Suprapubic skin (tissue), 4 donors: ENCODE results near the gene EXD1. TPM values are rescaled to one million over a fixed set of nuclear protein-coding genes. Genes with fewer than 3 reads are reported as not detected.

Experiments
- DNase-seq, 2 donors: peaks; one replicate each; pipeline ENCODE4 v3.0.0-alpha.2; 2019; ENCODE audit warnings: low spot score in 2 of 2
- H3K27ac ChIP-seq: fragments of 200-600 bp; sonication (generic); one replicate; pipeline ENCODE4 v1.5.1; 2019
- H3K27me3 ChIP-seq: fragments of 200-600 bp; sonication (generic); one replicate; pipeline ENCODE4 v1.5.1; 2019
- H3K36me3 ChIP-seq: fragments of 200-600 bp; sonication (generic); one replicate; pipeline ENCODE4 v1.5.1; 2019
- H3K4me1 ChIP-seq: fragments of 200-600 bp; sonication (generic); one replicate; pipeline ENCODE4 v1.5.1; 2019
- H3K4me3 ChIP-seq: fragments of 200-600 bp; sonication (generic); one replicate; pipeline ENCODE4 v1.5.1; 2019; ENCODE audit warnings: mild to moderate bottlenecking
- H3K9me3 ChIP-seq: fragments of 200-600 bp; sonication (generic); one replicate; pipeline ENCODE4 v1.5.1; 2019
- EP300 ChIP-seq: sonication (generic); formaldehyde crosslinking; IDR thresholded peaks from one replicate; pipeline ENCODE4 v1.6.1; 2017; ENCODE audit warnings: antibody characterized with exemption
- POLR2A ChIP-seq, 2 donors: fragments of 450-650 bp; IDR thresholded peaks; one replicate each; pipeline ENCODE4 v1.6.1; 2017; ENCODE audit warnings: antibody characterized with exemption in 2 of 2, mild to moderate bottlenecking in 2 of 2, moderate library complexity in 2 of 2
- POLR2AphosphoS5 ChIP-seq, 3 donors: sonication (generic); formaldehyde crosslinking; IDR thresholded peaks; one replicate each; pipeline ENCODE4 v1.6.1; 2017; ENCODE audit warnings: antibody characterized with exemption in 3 of 3
- WGBS: methylation state at CpG from one replicate; pipeline ENCODE4 v1.1.5; 2018; 5-methylcytosine and 5-hydroxymethylcytosine counted together
- total RNA-seq, 4 donors: library from RNA; depleted of rRNA; stranded (reverse); fragments of >200 nt; gene quantifications; one replicate each; pipeline ENCODE4 v1.1.0, GENCODE V29; 2016
- TF ChIP-seq, protein P1 (sequence below), 2 donors: fragments of 200-600 bp in 1 of 2; fragments of 450-650 bp in 1 of 2; sonication (generic) in 1 of 2; IDR thresholded peaks; one replicate each; pipeline ENCODE4 v1.5.1; 2016 to 2019; ENCODE audit warnings: antibody characterized with exemption in 2 of 2, mild to moderate bottlenecking in 1 of 2, moderate library complexity in 1 of 2

Gene EXD1
- total RNA-seq, 4 donors from 2014 or later: 0.32 TPM; not detected in 3

DNA sequence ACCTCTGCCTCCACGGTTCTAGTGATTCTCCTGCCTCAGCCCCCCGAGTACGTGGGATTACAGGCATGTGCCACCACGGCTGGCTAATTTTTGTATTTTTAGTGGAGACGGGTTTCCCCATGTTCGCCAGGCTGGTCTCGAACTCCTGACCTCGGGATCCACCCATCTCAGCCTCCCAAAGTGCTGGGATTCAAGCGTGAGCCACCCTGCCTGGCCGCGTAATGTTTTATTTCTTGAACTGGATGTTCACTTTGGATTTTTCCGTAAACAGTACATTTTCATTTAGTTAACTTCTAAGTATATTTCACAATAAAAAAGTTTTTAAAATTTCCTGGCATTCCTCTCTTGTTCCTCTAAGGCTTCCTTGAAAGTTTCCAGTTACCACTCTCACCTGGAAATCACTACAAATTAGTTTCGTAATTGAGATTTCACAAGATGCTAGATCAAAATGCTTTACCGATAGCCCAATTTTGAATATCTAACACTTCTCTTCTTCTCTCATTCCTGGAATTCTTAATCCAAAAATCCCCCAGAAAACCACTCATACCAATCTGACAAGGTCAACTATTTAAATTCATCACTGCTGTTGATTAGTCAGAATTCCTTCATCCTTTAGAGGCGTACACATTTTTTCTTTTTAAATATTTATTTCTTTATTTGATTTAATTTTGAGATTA lies 69.8 kb downstream of the EXD1 start:
- Histone ChIP-seq H3K9me3 (no peaks in the 10 kb centered on the region), H3K36me3 (no peaks in the 10 kb centered on the region), H3K4me1 (no peaks in the 10 kb centered on the region), H3K4me3 (no peak overlapping the region), H3K27me3 (no peaks in the 10 kb centered on the region), H3K27ac (no peak overlapping the region)
- 86% methylated on average over 15 of the region's 15 CpGs for WGBS
- DNase-seq: no peak
- TF ChIP-seq EP300: no peak
- TF ChIP-seq, protein P1, sequence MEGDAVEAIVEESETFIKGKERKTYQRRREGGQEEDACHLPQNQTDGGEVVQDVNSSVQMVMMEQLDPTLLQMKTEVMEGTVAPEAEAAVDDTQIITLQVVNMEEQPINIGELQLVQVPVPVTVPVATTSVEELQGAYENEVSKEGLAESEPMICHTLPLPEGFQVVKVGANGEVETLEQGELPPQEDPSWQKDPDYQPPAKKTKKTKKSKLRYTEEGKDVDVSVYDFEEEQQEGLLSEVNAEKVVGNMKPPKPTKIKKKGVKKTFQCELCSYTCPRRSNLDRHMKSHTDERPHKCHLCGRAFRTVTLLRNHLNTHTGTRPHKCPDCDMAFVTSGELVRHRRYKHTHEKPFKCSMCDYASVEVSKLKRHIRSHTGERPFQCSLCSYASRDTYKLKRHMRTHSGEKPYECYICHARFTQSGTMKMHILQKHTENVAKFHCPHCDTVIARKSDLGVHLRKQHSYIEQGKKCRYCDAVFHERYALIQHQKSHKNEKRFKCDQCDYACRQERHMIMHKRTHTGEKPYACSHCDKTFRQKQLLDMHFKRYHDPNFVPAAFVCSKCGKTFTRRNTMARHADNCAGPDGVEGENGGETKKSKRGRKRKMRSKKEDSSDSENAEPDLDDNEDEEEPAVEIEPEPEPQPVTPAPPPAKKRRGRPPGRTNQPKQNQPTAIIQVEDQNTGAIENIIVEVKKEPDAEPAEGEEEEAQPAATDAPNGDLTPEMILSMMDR (IDR thresholded peaks at IDR 0.05): no peak
- TF ChIP-seq POLR2A (IDR thresholded peaks at IDR 0.05): no peak
- TF ChIP-seq POLR2AphosphoS5 (IDR thresholded peaks at IDR 0.05): no peak

DNA sequence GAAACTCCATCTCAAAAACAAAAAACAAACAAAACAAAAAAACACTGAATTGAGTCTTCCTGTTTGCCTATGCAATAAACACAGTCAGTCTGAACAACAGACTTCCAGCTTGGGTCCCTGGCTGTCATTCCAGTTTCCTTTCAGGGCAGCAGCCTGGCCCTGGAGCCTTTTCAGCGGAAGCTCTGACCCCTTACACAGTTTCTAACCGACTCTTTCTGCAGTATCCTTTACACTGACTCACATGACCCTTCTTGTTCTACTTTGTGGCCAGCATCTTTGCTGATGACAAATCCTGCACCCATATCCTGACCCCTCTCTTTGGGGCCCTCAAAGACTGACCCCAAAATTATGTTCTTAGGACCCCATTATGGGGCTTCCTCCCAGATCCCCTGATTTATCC lies 76.1 kb downstream of the EXD1 start:
- TF ChIP-seq POLR2AphosphoS5 (IDR thresholded peaks at IDR 0.05) (no peak), EP300 (no peak), POLR2A (IDR thresholded peaks at IDR 0.05) (no peak)
- TF ChIP-seq, protein P1 (IDR thresholded peaks at IDR 0.05): no peak
- H3K4me1 ChIP-seq: peaks cover 10% of the 10 kb centered on the region
- no peaks in the 10 kb centered on the region for H3K36me3 ChIP-seq
- H3K4me3 ChIP-seq: no peak overlapping the region
- WGBS: 81% methylated on average over 2 of the region's 2 CpGs
- H3K27me3 ChIP-seq: no peaks in the 10 kb centered on the region
- no peaks in the 10 kb centered on the region for H3K9me3 ChIP-seq
- H3K27ac ChIP-seq: no peak overlapping the region
- no peak for DNase-seq

DNA sequence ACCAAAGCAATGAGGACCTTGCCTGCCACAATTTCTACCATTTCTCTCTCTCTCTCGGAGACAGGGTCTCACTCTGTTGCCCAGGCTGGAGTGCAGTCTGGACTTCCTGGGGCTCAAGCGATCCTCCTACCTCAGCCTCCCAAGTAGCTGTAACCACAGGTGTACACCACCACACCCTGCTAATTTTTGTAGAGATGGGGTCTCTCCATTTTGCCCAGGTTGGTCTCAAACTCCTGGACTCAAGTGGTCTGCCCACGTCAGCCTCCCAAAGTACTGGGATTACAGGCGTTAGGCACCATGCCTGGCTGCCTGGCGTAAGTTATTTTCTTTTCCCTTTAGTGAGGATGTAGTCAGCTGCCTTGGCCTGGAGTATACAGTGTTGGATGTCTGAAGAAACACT lies 76.8 kb downstream of the EXD1 start:
- TF ChIP-seq, protein P1 (IDR thresholded peaks at IDR 0.05): no peak
- TF ChIP-seq POLR2A (IDR thresholded peaks at IDR 0.05) (no peak), EP300 (no peak), POLR2AphosphoS5 (IDR thresholded peaks at IDR 0.05) (no peak)

DNA sequence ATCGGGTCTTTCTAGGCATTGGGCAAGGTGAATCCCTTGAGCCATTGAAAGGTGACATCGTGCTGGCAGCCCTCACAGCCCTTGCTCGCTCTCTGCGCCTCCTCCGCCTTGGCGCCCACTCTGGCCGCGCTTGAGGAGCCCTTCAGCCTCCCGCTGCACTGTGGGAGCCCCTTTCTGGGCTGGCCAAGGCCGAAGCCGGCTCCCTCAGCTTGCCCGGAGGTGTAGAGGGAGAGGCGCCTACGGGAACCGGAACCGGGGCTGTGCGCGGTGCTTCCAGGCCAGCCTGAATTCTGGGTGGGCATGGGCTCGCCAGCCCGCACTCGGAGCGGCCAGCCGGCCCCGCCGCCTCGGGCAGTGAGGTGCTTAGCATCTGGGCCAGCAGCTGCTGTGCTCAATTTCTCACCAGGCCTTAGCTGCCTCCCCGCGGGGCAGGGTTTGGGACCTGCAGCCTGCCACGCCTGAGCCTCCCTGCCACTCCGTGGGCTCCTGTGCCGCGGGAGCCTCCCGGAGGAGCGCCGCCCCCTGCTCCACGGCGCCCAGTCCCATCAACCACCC lies 79.0 kb downstream of the EXD1 start:
- H3K4me1 ChIP-seq: peaks cover 12% of the 10 kb centered on the region
- H3K4me3 ChIP-seq: no peak overlapping the region
- H3K27me3 ChIP-seq: no peaks in the 10 kb centered on the region
- 96% methylated on average over 20 of the region's 37 CpGs for WGBS
- DNase-seq: no peak
- no peaks in the 10 kb centered on the region for H3K9me3 ChIP-seq
- H3K27ac ChIP-seq: no peak overlapping the region
- TF ChIP-seq POLR2A (IDR thresholded peaks at IDR 0.05): no peak
- TF ChIP-seq EP300: no peak
- no peak for TF ChIP-seq POLR2AphosphoS5 (IDR thresholded peaks at IDR 0.05)
- TF ChIP-seq, protein P1 (IDR thresholded peaks at IDR 0.05): no peak
- no peaks in the 10 kb centered on the region for H3K36me3 ChIP-seq

More for the DNA sequence above, 76.8 kb downstream of the EXD1 start:
- Histone ChIP-seq H3K4me3 (no peak overlapping the region), H3K27ac (no peak overlapping the region), H3K9me3 (no peaks in the 10 kb centered on the region), H3K27me3 (no peaks in the 10 kb centered on the region), H3K36me3 (no peaks in the 10 kb centered on the region), H3K4me1 (peaks cover 12% of the 10 kb centered on the region)
- DNase-seq: no peak
- WGBS: 98% methylated on average over 5 of the region's 5 CpGs

DNA sequence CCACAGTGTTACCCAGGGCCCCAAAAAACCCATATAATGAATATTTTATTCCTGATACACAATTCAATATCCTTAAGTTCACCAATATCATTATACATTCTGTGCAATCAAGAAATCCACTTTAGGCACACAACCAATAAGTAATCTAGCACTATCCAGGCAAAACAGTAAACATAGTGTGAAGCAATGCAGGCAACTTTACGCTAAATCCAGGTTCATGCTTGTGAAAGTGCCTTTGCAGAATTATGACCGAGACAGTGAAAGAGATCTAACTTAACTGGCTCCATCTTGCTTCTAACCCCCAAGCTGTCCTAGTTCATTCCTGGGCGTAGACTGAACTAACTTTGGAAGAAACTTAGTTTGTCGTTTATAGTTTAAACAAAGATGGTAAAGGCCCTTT lies 80.3 kb downstream of the EXD1 start:
- Histone ChIP-seq H3K27me3 (no peaks in the 10 kb centered on the region), H3K4me3 (no peak overlapping the region), H3K36me3 (no peaks in the 10 kb centered on the region), H3K27ac (no peak overlapping the region), H3K9me3 (no peaks in the 10 kb centered on the region), H3K4me1 (peaks cover 12% of the 10 kb centered on the region)
- TF ChIP-seq EP300 (no peak), POLR2AphosphoS5 (IDR thresholded peaks at IDR 0.05) (no peak), POLR2A (IDR thresholded peaks at IDR 0.05) (no peak)
- TF ChIP-seq, protein P1 (IDR thresholded peaks at IDR 0.05): no peak
- DNase-seq: no peak
- 56% methylated on average over 4 of the region's 4 CpGs for WGBS
